ENCODE measurements around the gene TCF12.
A peak's percentile ranks its signal among the peaks of the same experiment; 100 is the strongest.
"Not testable (repeated sequence)": the region's sequence is repeated elsewhere in the genome, so short reads cannot be mapped to it uniquely, and the experiment has no call there.

Gene TCF12

DNA sequence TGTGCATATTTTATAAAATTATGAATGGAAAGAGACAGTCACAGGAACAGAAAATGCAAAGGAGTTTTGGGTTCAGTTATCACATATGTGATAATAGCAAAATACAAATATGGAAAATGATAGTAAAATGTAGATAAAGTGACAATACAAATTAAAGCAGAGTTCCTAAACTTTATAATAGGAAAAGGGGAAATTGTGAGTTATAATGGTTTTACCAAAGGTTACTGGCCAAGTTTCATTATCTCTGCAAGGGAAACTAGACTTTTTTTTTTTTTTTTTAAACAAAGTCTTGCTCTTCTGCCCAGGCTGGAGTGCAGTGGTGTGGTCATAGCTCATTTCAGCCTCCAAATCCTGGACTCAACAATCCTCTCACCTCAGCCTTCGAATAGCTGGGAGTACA, 229.2 kb downstream of the TCF12 start:
- DNase-seq = no peak

- no peak for DNase-seq
Observed at GRCh38 chr15:57148262-57148661, 229.8 kb downstream of the TCF12 start.

DNA sequence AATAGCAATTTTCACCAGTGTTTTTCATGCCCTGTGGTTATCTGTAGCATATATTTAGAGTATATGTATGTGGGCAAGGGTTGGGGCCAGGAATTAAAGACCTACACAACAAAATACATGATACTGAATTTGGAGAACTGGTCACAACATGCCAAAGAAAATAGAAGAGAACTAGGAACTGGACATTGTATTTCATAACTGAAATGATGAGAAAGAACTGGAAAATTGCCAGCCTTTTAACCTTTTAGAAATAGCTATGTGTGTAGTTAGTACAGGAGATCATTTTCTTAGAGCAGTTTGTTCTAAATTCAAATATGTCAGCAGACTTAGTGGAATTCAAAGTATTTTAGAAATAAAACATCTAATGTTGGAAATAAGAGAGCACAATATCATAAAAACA, 230.8 kb downstream of the TCF12 start:
- no peak for DNase-seq

GRCh38 chr15:57150066-57150865, 231.8 kb downstream of the TCF12 start:
- DNase-seq = no peak

DNA sequence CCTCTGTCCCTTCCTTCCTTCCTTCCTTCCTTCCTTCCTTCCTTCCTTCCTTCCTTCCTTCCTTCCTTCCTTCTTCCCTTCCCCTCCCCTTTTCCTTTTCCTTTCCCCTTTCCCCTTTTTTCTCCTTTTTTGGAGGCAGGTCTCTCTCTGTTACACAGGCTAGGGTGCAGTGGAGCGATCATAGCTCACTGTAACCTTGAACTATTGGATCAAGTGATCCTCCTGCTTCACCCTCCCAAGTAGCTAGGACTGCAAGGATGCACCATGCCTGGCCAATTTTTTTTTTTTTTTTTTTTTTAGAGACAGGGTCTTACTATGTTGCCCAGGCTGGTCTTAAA, 232.4 kb downstream of the TCF12 start:
- DNase-seq = not testable (repeated sequence)

DNA sequence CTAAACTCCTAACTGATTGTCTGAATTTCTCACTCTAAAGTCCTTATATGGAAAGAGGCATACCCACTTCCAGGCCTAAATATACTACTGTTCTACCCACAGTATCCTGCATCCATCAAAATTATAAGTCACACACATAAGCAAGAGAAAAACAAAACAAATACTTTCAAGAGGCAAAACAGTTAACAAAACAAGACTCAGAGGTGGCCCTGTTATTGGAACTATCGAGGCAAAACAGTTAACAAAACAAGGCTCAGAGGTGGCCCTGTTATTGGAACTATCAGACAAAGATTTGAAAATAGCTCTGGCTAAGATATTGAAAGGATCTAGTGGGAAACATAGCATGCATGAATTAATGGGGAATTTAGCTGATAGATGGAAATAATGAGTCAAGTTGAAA, 233.7 kb downstream of the TCF12 start:
- no peak for DNase-seq

GRCh38 chr15:57152666-57153539, 234.5 kb downstream of the TCF12 start:
- DNase-seq = no peak

- DNase-seq = peak; percentile 68
Observed at GRCh38 chr15:57156210-57156884, 237.9 kb downstream of the TCF12 start.

- DNase-seq = peak; percentile 78
Observed at GRCh38 chr15:57158589-57158988, 240.1 kb downstream of the TCF12 start.

DNA sequence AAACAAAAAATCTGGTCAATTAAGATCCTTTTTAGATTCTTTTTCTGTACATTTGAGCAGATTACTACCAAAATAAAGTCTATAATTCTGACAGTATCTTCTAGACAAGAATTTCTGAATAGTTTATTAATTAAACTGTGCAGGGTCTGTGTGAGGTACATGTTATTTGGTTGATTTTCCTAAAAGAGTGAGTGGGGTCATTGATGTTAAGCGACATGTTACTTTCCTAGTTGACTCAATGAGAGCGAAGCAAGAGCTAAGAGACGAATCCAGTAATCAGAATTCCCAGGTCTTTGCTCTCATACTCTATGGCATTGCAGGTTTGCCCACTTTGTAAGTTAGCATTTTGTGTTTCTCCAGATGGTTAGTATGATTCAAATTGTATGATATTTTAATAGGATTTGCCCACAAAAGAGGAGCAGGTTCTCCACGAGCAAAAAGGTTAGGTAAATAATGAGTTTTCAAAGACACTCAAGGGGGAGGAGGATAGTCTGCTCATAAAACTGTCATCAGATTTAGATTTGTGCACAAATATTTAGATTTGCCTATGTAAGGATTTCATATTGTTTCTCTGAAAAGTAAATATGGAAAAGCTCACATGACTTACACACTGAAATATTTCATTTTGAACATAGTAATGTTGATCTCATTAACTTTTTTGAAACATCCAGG, 240.7 kb downstream of the TCF12 start:
- DNase-seq = no peak

DNA sequence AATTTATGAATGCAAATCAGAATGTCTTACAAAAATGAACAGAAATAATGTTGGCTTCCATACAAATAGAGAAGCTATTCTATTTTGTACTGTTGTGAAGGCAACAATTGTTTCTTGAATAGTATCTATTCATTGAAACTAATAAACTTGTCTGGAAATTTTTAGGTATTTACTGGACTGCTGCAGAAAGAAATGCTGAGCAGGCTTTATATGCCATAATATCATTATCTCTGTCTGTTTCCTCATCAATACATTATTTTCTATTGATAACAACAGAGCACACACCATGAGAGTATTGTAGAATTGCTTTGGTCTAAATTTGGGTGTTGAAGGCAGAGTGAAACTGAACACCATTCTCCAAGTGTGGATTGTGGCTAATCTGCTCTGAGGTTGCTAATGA, 241.3 kb downstream of the TCF12 start:
- DNase-seq = no peak

- no peak for DNase-seq
Observed at GRCh38 chr15:57160823-57161560, 242.5 kb downstream of the TCF12 start.

DNA sequence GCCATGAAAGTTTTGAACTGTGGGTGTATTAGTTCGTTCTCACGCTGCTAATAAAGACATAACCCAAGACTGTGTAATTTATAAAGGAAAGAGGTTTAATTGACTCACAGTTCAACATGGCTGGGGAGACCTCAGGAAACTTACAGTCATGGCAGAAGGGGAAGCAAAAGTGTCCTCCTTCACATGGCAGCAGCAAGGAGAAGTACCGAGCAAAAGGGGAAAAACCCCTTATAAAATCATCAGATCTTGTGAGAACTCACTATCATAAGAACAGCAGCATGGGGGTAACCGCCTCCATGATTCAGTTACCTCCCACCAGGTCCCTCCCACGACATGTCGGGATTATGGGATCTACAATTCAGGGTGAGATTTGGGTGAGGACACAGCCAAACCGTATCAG, 245.8 kb downstream of the TCF12 start:
- DNase-seq = not testable (repeated sequence)

DNA sequence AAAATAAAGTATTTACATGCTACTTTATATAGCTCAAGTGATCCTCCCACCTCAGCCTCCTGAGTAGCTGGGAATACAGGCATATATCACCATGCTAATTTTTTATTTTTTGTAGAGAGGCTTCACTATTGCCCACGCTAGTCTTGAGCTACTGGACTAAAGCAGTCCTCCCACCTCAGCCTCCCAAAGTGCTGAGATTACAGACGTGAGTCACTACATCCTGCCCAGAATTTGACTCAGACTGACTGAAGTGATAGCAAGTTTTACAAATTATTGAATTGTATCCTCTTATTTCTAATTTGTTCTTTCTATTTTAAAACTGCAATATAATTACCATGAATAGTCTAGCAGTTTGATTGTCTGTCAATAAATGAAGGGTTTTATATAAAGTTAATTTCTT, 247.5 kb downstream of the TCF12 start:
- no peak for DNase-seq

GRCh38 chr15:57167821-57168395, 249.5 kb downstream of the TCF12 start:
- DNase-seq = no peak

DNA sequence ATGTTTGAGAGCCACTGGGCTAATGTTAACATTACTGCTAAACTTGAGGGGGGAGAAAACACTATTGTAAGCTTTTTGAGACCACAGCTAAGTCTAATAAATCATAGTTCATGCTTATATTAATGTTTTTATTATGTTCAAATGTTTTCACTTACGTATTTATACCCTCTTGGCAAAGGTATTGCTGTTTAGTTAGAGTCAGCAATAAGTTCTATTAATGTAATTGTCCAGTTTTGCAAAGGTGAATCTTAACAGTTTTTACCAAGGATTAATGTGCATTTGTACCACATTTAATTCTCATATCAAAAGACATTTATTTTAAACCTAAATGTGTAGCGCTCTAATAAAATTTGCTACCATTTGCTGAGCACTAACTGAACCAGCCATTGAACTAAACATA, 251.2 kb downstream of the TCF12 start:
- no peak for DNase-seq

DNA sequence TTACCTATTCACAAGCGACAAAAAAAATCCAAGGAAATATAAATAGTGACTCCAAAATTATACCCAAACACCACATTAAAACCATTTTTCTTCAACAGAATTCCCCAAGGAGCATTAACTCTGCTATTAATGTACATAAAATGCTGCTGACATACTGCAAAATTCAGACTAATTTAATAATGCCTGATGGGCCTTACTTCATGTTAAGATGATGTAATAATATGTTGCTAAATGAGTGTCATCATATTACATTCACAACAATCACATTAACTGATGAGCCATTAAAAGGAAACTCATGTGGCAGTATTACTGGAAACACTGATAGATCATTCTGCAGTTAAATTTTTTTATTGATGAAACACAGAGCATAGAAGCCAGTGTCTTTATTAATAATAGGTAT, 253.0 kb downstream of the TCF12 start:
- no peak for DNase-seq

DNA sequence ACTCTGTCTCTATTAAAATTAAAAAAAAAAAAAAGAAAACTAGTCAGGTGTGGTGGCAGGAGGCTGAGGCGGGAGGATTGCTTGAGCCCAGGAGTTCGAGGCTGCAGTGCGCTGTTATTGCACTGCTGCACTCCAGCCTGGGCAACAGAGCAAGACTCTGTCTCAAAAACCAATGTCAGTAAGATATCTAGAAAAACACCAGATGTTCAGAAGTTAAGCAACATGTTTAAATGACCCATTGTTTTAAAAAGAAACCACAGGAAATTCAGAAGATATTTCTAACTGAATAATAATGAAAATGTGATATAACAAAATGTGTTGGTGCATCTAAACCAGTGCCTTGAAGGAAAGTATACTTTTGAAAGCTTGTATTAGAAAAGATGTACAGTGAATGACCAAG, 254.5 kb downstream of the TCF12 start:
- DNase-seq = no peak

DNA sequence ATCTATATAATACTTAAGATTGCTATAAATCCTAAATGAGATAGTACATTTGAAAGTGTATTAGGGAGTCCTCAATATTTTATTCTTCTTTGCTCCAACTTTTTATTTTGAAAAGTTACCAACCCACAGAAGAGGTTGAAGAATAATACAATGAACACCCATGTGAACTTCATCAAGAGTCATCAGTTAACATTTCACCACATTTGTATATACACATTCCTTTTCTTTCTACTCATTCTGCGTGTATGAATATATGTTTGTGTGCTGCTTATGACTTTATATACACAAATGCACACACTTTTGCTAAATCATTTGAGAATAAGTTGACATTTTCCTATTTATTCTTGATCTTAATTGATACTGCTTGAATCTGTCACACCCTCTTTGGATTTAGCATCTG, 264.6 kb downstream of the TCF12 start:
- no peak for DNase-seq

DNA sequence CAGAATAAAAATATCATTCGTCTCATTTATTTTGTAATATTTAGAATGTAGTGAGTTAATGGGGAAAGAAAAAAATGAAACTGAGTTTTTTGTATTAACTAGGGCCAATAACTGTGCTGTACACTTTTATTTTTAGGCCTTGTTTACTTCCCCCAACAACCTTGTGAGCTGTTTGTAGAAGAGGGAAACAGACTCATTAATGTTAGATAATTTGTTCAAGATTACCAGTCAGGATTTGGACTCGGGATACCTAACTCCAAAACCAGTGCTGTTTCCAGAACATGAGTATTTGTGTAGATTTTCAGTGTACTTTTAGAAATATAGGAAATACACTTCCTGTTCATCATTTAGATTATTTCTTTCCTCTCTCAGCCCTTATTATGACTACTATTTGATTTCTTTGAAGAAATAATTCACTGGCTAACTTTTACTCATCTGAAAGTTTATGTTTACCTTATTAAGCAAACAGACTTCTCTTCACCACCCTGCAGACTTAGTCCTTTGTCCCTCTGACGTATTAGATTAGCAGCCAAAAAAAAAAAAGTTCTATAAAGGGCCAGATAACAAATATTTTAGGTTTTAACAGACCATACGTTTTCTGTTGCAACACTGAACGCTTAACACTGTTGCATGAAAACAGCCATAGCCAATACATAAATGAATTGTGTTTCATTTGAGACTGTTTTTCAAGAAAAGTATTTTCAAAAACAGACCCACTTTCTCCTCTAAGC, 265.3 kb downstream of the TCF12 start:
- DNase-seq = no peak

- DNase-seq = no peak
Observed at GRCh38 chr15:57184502-57184901, 266.1 kb downstream of the TCF12 start.
